ENCODE measurements around the gene ZXDC.

The ZXDC gene

GRCh38 chr3:126459111-126459762 is 16.5 kb downstream of the ZXDC start:
- Mint-ChIP-seq H3K9me3 (no peaks in the 10 kb centered on the region), H3K4me3 (no peak overlapping the region), H3K27ac (no peak overlapping the region), H3K4me1 (peaks cover 4% of the 10 kb centered on the region), H3K27me3 (ENCODE audit: low read depth) (no peaks in the 10 kb centered on the region), H3K36me3 (ENCODE audit: low read depth) (peaks cover 53% of the 10 kb centered on the region)
- no peak for TF ChIP-seq CTCF (IDR thresholded peaks at IDR 0.05; ENCODE audit: unreplicated experiment in 3 of 3)

- Mint-ChIP-seq H3K27ac (no peak overlapping the region), H3K9me3 (no peaks in the 10 kb centered on the region), H3K27me3 (ENCODE audit: low read depth) (no peaks in the 10 kb centered on the region), H3K36me3 (ENCODE audit: low read depth) (peaks cover 54% of the 10 kb centered on the region), H3K4me1 (no peaks in the 10 kb centered on the region), H3K4me3 (no peak overlapping the region)
- TF ChIP-seq CTCF (IDR thresholded peaks at IDR 0.05; ENCODE audit: unreplicated experiment in 3 of 3): no peak
These were observed 18.8 kb downstream of the ZXDC start for GRCh38 chr3:126456766-126457388.

GRCh38 chr3:126456211-126456610 is 19.5 kb downstream of the ZXDC start:
- H3K4me1 Mint-ChIP-seq: no peaks in the 10 kb centered on the region
- TF ChIP-seq CTCF (IDR thresholded peaks at IDR 0.05; ENCODE audit: unreplicated experiment in 3 of 3): no peak
- no peak overlapping the region for H3K4me3 Mint-ChIP-seq
- H3K36me3 Mint-ChIP-seq (ENCODE audit: low read depth): peaks cover 54% of the 10 kb centered on the region
- no peaks in the 10 kb centered on the region for H3K27me3 Mint-ChIP-seq (ENCODE audit: low read depth)
- no peaks in the 10 kb centered on the region for H3K9me3 Mint-ChIP-seq
- no peak overlapping the region for H3K27ac Mint-ChIP-seq

GRCh38 chr3:126454437-126455198 is 21.1 kb downstream of the ZXDC start:
- Mint-ChIP-seq H3K9me3 (no peaks in the 10 kb centered on the region), H3K27ac (no peak overlapping the region), H3K4me3 (no peak overlapping the region), H3K4me1 (no peaks in the 10 kb centered on the region), H3K27me3 (ENCODE audit: low read depth) (no peaks in the 10 kb centered on the region), H3K36me3 (ENCODE audit: low read depth) (peaks cover 53% of the 10 kb centered on the region)
- TF ChIP-seq CTCF (IDR thresholded peaks at IDR 0.05; ENCODE audit: unreplicated experiment in 3 of 3): no peak

GRCh38 chr3:126454025-126454424 is 21.7 kb downstream of the ZXDC start:
- Mint-ChIP-seq H3K4me3 (no peak overlapping the region), H3K9me3 (no peaks in the 10 kb centered on the region), H3K27me3 (ENCODE audit: low read depth) (no peaks in the 10 kb centered on the region), H3K4me1 (no peaks in the 10 kb centered on the region), H3K27ac (no peak overlapping the region), H3K36me3 (ENCODE audit: low read depth) (peaks cover 56% of the 10 kb centered on the region)
- no peak for TF ChIP-seq CTCF (IDR thresholded peaks at IDR 0.05; ENCODE audit: unreplicated experiment in 3 of 3)

Data from nephron (organoid).